Measurements from ENCODE around the gene ASIC5.

DNA sequence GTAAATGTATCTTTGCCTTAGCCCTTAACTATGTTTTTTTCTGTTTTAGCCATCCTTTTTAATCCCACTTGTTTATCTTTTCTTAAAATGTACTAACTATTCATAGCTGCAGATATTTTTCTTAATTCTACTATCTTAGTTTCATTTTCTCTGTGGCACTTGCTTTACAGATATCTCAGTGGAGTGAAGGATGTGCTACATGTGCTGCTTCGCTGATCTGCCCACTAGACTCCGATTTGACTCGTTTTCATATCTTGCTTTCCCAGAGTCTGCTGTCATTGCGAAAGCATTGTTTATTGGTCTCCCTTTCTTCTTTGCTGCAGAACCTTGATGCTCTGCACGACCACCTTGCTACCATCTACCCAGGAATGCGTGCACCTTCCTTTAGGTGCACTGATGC, 76.7 kb downstream of the ASIC5 start:
- TF ChIP-seq POLR2A (IDR thresholded peaks at IDR 0.05), result no peak
- no peak for TF ChIP-seq EP300 (IDR thresholded peaks at IDR 0.05)
- TF ChIP-seq, protein P1, sequence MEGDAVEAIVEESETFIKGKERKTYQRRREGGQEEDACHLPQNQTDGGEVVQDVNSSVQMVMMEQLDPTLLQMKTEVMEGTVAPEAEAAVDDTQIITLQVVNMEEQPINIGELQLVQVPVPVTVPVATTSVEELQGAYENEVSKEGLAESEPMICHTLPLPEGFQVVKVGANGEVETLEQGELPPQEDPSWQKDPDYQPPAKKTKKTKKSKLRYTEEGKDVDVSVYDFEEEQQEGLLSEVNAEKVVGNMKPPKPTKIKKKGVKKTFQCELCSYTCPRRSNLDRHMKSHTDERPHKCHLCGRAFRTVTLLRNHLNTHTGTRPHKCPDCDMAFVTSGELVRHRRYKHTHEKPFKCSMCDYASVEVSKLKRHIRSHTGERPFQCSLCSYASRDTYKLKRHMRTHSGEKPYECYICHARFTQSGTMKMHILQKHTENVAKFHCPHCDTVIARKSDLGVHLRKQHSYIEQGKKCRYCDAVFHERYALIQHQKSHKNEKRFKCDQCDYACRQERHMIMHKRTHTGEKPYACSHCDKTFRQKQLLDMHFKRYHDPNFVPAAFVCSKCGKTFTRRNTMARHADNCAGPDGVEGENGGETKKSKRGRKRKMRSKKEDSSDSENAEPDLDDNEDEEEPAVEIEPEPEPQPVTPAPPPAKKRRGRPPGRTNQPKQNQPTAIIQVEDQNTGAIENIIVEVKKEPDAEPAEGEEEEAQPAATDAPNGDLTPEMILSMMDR (IDR thresholded peaks at IDR 0.05), result no peak
